HG02938 (cell line): Measurements from ENCODE around the gene ZNF677.
"Not testable (repeated sequence)": the region's sequence is repeated elsewhere in the genome, so short reads cannot be mapped to it uniquely, and the experiment has no call there.

Experiments
- ATAC-seq: cut with Tn5 transposase; IDR thresholded peaks from one replicate; pipeline ENCODE4 v1.9.1; 2021; ENCODE audit warnings: mild to moderate bottlenecking, moderate library complexity; ENCODE audit not compliant: unreplicated experiment

Gene ZNF677

DNA sequence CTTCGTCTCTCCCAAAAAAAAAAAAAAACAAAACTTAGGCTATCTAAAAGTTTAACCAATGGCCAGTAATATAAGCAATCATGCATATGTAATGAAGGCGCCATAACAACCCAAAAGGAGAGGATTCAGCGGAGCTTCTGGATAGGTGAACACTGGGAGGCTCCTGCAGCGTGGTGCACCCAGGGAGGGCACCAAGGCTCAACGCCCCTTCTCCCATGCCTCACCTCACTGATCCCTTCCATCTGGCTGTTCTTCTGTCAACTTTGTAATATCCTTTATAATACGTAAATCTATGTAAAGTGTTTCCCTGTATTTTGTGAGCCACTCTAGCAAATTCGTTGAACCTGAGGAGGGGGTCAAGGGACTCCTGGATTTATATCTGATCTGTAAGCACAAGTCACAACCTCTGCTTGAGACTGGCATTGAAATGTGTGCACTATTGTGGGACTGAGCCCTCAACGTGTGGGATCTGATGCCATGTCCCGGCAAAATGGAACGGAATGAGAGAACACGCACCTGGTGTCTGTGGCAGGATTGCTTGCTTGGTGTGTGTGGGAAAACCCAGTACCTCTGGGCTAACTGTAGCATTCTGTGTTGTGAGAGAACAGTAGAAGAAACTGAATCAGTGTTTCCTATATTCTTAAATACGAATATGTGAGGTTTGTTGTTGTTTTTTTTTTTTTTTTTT, 61.0 kb downstream of the ZNF677 start:
- no peak for ATAC-seq

DNA sequence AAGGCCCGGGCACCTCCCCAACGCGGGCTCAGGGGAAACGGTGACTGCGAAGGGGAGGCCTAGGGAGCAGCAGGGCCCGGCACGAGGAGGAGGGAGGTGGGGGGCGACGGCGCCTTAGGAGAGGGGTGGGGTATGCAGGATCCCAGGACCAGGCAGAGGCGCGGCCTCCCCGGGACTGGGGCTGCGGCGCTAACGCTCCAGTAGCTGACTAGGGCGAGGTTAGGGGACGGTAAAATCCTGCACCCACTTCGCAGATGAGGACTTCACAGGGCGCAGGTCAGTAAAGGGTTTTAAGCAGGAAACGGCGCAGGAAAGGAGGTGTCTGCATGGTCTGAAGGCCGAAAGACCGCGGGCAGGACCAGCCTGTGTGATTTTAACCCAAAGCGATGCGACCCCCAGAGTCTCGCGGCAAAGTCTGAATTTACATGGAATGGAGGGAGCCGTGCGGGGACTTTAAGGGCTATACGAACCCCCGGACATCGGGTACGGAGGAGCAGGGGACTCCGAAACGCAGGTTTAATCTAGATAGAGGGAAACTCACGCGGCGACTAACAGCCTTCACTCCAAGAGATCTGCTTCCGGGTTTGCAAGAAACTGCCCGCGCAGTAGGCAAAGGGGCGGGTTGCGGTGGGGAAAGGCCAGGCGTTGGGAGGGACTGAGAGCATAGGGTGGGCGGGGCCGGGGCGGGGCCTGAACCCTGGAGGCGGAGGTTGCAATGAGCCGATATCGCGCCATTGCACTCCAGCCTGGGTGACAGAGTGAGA, 61.7 kb downstream of the ZNF677 start, which contains the start of gene ZNF665:
Gene ZNF665 (minus strand): TSS at position 588 of the 764 bp plus-strand sequence. CDS start 10,460 bp downstream, outside the sequence.
- no peak for ATAC-seq

DNA sequence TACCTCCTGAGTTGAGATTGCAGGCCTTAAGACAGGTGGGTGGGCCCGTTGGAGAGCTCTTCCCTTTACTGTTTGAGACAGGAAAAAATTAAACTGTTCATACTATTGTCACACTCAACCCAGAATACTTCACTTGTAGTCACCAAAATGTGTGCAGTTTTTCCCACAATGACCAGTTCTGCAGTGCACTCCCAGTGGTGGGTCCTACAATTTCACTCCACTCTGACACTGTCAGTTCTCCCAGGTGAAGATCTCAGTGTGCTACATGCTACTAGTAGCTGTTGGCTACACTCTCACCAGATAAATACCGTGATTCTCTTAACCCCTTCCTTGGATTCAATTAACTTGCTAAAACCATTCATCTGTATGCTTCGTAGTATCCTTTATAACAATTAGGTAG, 64.4 kb downstream of the ZNF677 start:
- no peak for ATAC-seq

DNA sequence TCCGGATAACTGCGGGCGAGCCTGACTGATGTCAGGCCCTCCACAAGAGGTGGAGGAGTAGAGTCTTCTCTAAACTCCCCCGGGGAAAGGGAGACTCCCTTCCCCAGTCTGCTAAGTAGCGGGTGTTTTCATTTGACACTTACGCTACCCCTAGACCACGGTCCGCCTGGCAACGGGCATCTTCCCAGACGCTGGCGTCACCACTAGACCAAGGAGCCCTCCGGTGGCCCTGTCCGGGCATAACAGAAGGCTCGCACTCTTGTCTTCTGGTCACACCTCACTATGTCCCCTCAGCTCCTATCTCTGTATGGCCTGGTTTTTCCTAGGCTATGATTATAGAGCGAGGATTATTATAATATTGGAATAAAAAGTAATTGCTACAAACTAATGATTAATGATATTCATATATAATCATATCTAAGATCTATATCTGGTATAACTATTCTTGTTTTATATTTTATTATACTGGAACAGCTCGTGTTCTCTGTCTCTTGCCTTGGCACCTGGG, 64.9 kb downstream of the ZNF677 start:
- not testable (repeated sequence) for ATAC-seq
